Parathyroid adenoma (tissue), 2 donors: ENCODE measurements around the gene NXNL1.

Source experiments
- H2AFZ ChIP-seq: fragments of 300-600 bp; sonication (generic); one replicate; pipeline ENCODE4 v1.7.0; 2017; ENCODE audit warnings: antibody characterized with exemption, mild to moderate bottlenecking
- H3K27ac ChIP-seq: fragments of 300-600 bp; sonication (generic); one replicate; pipeline ENCODE4 v1.7.0; 2017
- H3K27me3 ChIP-seq: fragments of 300-600 bp; sonication (generic); one replicate; pipeline ENCODE4 v1.7.0; 2017; ENCODE audit warnings: low read length; ENCODE audit not compliant: control insufficient read depth, insufficient read depth
- H3K36me3 ChIP-seq: fragments of 300-600 bp; sonication (generic); one replicate; pipeline ENCODE4 v1.7.0; 2017; ENCODE audit warnings: low read length; ENCODE audit not compliant: control insufficient read depth, insufficient read depth
- H3K4me1 ChIP-seq: fragments of 300-600 bp; sonication (generic); one replicate; pipeline ENCODE4 v1.7.0; 2017; ENCODE audit warnings: control low read depth
- H3K4me2 ChIP-seq: fragments of 300-600 bp; sonication (generic); one replicate; pipeline ENCODE4 v1.7.0; 2017; ENCODE audit warnings: low read length
- H3K4me3 ChIP-seq: fragments of 300-600 bp; sonication (generic); one replicate; pipeline ENCODE4 v1.7.0; 2017; ENCODE audit warnings: low read depth, low read length
- H3K79me2 ChIP-seq: fragments of 300-600 bp; sonication (generic); one replicate; pipeline ENCODE4 v1.7.0; 2017; ENCODE audit warnings: control low read depth
- H3K9ac ChIP-seq: fragments of 300-600 bp; sonication (generic); one replicate; pipeline ENCODE4 v1.7.0; 2017; ENCODE audit warnings: mild to moderate bottlenecking
- H3K9me3 ChIP-seq: fragments of 300-600 bp; sonication (generic); one replicate; pipeline ENCODE4 v1.7.0; 2017; ENCODE audit warnings: low read length; ENCODE audit not compliant: control insufficient read depth
- CTCF ChIP-seq: fragments of 300-600 bp; sonication (generic); IDR thresholded peaks from one replicate; pipeline ENCODE4 v1.7.0; 2017; ENCODE audit warnings: antibody characterized with exemption, mild to moderate bottlenecking
- donor health status: primary hyperparathyroidism.

The NXNL1 gene

GRCh38 chr19:17473041-17473440, 12.3 kb upstream of the NXNL1 start:
- Histone ChIP-seq H3K36me3 (no peaks in the 10 kb centered on the region), H3K9ac (no peak overlapping the region)

GRCh38 chr19:17471410-17472125, 10.8 kb upstream of the NXNL1 start:
- no peak overlapping the region for H3K27ac ChIP-seq
- H3K9me3 ChIP-seq = no peaks in the 10 kb centered on the region
- peaks cover 26% of the 10 kb centered on the region for H3K79me2 ChIP-seq
- no peaks in the 10 kb centered on the region for H3K27me3 ChIP-seq
- H3K9ac ChIP-seq = no peak overlapping the region
- peaks cover 20% of the 10 kb centered on the region for H3K4me1 ChIP-seq
- peak overlapping the region; percentile 73 for H2AFZ ChIP-seq
- peak overlapping the region; percentile 89 for H3K4me2 ChIP-seq
- H3K4me3 ChIP-seq = peak overlapping the region; percentile 81
- no peaks in the 10 kb centered on the region for H3K36me3 ChIP-seq
- no peak for TF ChIP-seq CTCF

More at GRCh38 chr19:17473041-17473440, 12.3 kb upstream of the NXNL1 start:
- Histone ChIP-seq H3K4me1 (peaks cover 20% of the 10 kb centered on the region), H3K27ac (no peak overlapping the region), H3K4me2 (no peak overlapping the region), H2AFZ (no peak overlapping the region), H3K27me3 (no peaks in the 10 kb centered on the region), H3K79me2 (peaks cover 26% of the 10 kb centered on the region), H3K9me3 (no peaks in the 10 kb centered on the region), H3K4me3 (no peak overlapping the region)
- TF ChIP-seq CTCF = no peak

GRCh38 chr19:17470068-17470841, 9.5 kb upstream of the NXNL1 start, which contains the start of gene SLC27A1:
Gene SLC27A1, plus strand, starts transcription at chr19:17470524. Its CDS starts 17 bp downstream, at chr19:17470541.
- Histone ChIP-seq H3K27me3 (no peaks in the 10 kb centered on the region), H3K4me1 (peaks cover 15% of the 10 kb centered on the region), H3K36me3 (no peaks in the 10 kb centered on the region), H3K79me2 (peaks cover 26% of the 10 kb centered on the region), H3K9me3 (no peaks in the 10 kb centered on the region), H3K27ac (peak within 1 kb of the TSS; percentile 91), H3K4me3 (peak within 1 kb of the TSS; percentile 81), H3K4me2 (peak within 1 kb of the TSS; percentile 89), H2AFZ (peak within 1 kb of the TSS; percentile 73), H3K9ac (peak within 1 kb of the TSS; percentile 69)
- no peak for TF ChIP-seq CTCF

DNA sequence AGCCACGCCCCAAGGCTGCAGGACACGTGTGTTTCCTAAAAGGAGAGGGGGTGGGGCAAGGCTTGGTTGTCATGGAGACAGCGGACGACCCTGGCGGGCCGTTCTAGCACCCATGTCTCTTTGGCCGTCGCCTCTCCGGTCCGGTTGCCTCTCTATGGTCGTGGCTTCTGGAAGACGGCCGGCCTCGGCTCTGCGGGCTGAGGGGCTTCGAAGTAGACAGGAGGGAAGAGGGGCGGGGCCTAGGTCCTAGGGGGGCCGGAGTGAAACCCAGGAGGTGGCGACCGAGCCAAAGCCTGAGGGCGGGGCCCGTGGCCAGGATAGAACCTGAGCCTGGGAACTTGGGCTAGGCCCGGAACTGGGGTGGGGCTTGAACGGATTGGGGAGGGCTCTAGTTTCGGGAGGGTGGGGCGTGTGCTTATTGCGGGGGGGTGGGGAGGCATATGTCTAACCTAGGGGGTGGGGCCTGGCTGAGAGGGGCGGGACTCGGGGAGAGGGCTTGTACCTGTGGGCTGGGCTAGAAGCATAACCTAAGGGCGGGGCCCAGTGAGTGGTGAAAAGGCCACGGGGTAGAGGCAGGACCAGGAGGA, 8.8 kb upstream of the NXNL1 start:
- no peak overlapping the region for H3K9ac ChIP-seq
- TF ChIP-seq CTCF = no peak
- H2AFZ ChIP-seq = peak overlapping the region; percentile 73
- peak overlapping the region; percentile 89 for H3K4me2 ChIP-seq
- peaks cover 12% of the 10 kb centered on the region for H3K4me1 ChIP-seq
- peak overlapping the region; percentile 91 for H3K27ac ChIP-seq
- no peaks in the 10 kb centered on the region for H3K9me3 ChIP-seq
- peak overlapping the region; percentile 81 for H3K4me3 ChIP-seq
- H3K79me2 ChIP-seq = peaks cover 23% of the 10 kb centered on the region
- no peaks in the 10 kb centered on the region for H3K27me3 ChIP-seq
- no peaks in the 10 kb centered on the region for H3K36me3 ChIP-seq
